HT1080 (cell line): Measurements from ENCODE around the gene CRYBG3. TPM values are rescaled to one million over a fixed set of nuclear protein-coding genes. Genes with fewer than 3 reads are reported as not detected.
A peak's percentile ranks its signal among the peaks of the same experiment; 100 is the strongest.

Experiments
- DNase-seq: peaks from one replicate; pipeline ENCODE4 v3.0.0-alpha.2; 2015; ENCODE audit warnings: low read depth
- total RNA-seq: library from RNA; depleted of rRNA; stranded (reverse); fragments of >200 nt; shearing (Covaris generic); gene quantifications from 2 replicates; pipeline ENCODE4 v1.2.3, GENCODE V29; 2014

Gene CRYBG3
- total RNA-seq, 1 experiment from 2014 or later: 10.9 TPM

GRCh38 chr3:97940034-97940433 is 118.2 kb downstream of the CRYBG3 start:
- DNase-seq: no peak

GRCh38 chr3:97942801-97943546 is 121.2 kb downstream of the CRYBG3 start:
- no peak for DNase-seq

GRCh38 chr3:97948351-97949109 is 126.7 kb downstream of the CRYBG3 start:
- DNase-seq: no peak

- no peak for DNase-seq
Measured at GRCh38 chr3:97949110-97949485, 127.3 kb downstream of the CRYBG3 start.

GRCh38 chr3:97949743-97950142 is 127.9 kb downstream of the CRYBG3 start:
- DNase-seq: no peak

- no peak for DNase-seq
Measured at GRCh38 chr3:97950360-97950759, 128.5 kb downstream of the CRYBG3 start.

GRCh38 chr3:97952280-97952679 is 130.5 kb downstream of the CRYBG3 start:
- DNase-seq: no peak

GRCh38 chr3:97952872-97953271 is 131.1 kb downstream of the CRYBG3 start:
- DNase-seq: no peak

- DNase-seq: no peak
Measured at GRCh38 chr3:97954228-97954827, 132.5 kb downstream of the CRYBG3 start.

GRCh38 chr3:97956051-97956450 is 134.2 kb downstream of the CRYBG3 start:
- no peak for DNase-seq

- no peak for DNase-seq
Measured at GRCh38 chr3:97957617-97958311, 136.0 kb downstream of the CRYBG3 start.

GRCh38 chr3:97958396-97958795 is 136.6 kb downstream of the CRYBG3 start:
- peak; percentile 35 for DNase-seq

GRCh38 chr3:97958796-97959195 is 137.0 kb downstream of the CRYBG3 start:
- DNase-seq: peak; percentile 11

GRCh38 chr3:97959872-97960271 is 138.1 kb downstream of the CRYBG3 start:
- no peak for DNase-seq

- DNase-seq: no peak
Measured at GRCh38 chr3:97960551-97960950, 138.7 kb downstream of the CRYBG3 start.

- no peak for DNase-seq
Measured at GRCh38 chr3:97960993-97961766, 139.4 kb downstream of the CRYBG3 start.

GRCh38 chr3:97967966-97968365 is 146.2 kb downstream of the CRYBG3 start:
- DNase-seq: no peak

- DNase-seq: no peak
Measured at GRCh38 chr3:97968376-97968775, 146.6 kb downstream of the CRYBG3 start.

- no peak for DNase-seq
Measured at GRCh38 chr3:97969541-97969940, 147.7 kb downstream of the CRYBG3 start.

- DNase-seq: no peak
Measured at GRCh38 chr3:97970156-97970555, 148.3 kb downstream of the CRYBG3 start.
